ENCODE results near the gene NDST1.

The NDST1 gene

DNA sequence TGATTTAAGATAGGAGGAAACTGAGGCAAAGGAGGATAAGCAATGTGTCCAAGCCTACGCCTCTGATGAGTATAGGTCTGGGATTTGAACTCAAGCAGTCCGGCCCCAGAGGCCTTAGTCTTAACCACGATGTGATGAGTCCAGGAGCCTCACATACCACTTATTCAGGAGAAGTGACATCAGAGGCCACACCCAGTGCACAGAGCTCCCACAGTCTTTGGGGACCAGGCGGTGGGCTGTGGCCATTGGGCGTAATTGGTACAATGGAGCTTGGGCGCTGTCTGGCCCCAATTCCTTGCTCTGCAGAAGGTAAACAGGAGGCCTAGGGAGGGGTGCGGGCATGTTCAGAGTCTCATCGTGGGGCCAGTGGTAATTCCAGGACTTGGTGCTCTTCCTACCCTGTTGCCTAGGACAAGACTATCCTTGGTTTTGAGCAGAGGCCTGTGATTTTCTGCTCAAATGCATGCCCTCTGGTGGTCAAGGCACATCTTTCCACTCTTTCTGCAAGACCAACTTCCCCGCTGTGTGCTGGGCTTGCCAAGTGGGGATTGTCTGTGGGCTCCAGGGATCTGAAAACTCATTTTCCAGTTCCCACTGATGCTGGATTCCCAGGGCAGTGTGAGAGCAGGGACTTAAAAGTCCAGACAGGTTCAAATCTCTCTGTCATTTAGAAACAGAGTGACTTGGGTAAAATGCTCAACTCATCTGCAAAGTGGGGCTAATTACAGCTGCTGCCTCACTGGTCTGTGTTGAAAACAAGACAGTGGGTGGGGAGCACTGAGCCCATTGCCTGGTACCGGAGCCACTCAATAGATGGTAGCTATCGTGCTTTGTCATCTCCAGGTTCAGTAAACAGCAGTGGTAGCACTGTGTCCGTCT lies 15.8 kb downstream of the NDST1 start:
- H3K9me3 ChIP-seq (ENCODE audit: insufficient read depth, low read length): no peaks in the 10 kb centered on the region
- no peak overlapping the region for H3K4me2 ChIP-seq (ENCODE audit: low read depth, low read length, poor library complexity, severe bottlenecking)
- TF ChIP-seq, protein P1, sequence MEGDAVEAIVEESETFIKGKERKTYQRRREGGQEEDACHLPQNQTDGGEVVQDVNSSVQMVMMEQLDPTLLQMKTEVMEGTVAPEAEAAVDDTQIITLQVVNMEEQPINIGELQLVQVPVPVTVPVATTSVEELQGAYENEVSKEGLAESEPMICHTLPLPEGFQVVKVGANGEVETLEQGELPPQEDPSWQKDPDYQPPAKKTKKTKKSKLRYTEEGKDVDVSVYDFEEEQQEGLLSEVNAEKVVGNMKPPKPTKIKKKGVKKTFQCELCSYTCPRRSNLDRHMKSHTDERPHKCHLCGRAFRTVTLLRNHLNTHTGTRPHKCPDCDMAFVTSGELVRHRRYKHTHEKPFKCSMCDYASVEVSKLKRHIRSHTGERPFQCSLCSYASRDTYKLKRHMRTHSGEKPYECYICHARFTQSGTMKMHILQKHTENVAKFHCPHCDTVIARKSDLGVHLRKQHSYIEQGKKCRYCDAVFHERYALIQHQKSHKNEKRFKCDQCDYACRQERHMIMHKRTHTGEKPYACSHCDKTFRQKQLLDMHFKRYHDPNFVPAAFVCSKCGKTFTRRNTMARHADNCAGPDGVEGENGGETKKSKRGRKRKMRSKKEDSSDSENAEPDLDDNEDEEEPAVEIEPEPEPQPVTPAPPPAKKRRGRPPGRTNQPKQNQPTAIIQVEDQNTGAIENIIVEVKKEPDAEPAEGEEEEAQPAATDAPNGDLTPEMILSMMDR (IDR thresholded peaks at IDR 0.05; ENCODE audit: insufficient read depth, low read length, poor library complexity, severe bottlenecking): peak; percentile 41
- TF ChIP-seq EZH2phosphoT487 (conservative IDR thresholded peaks at IDR 0.05; ENCODE audit: low read length): no peak
- H3F3A ChIP-seq (ENCODE audit: insufficient read depth): no peaks in the 10 kb centered on the region
- H3K36me3 ChIP-seq (ENCODE audit: low read length): no peaks in the 10 kb centered on the region
- no peaks in the 10 kb centered on the region for H4K20me1 ChIP-seq (ENCODE audit: low read depth, low read length)
- H3K9me2 ChIP-seq (replicated peaks; ENCODE audit: insufficient read depth, low read length): no peaks in the 10 kb centered on the region
- no peak overlapping the region for H3K27ac ChIP-seq (ENCODE audit: low read depth, low read length)
- H3K79me2 ChIP-seq (ENCODE audit: insufficient read depth, low read length): no peaks in the 10 kb centered on the region
- H3K9ac ChIP-seq (ENCODE audit: low read length): no peak overlapping the region
- H2AFZ ChIP-seq (ENCODE audit: low read depth, low read length, severe bottlenecking): no peak overlapping the region
- H3K4me3 ChIP-seq (ENCODE audit: insufficient read depth, low read length, poor library complexity, severe bottlenecking): no peak overlapping the region
- no peaks in the 10 kb centered on the region for H3K27me3 ChIP-seq (ENCODE audit: low read length)

DNA sequence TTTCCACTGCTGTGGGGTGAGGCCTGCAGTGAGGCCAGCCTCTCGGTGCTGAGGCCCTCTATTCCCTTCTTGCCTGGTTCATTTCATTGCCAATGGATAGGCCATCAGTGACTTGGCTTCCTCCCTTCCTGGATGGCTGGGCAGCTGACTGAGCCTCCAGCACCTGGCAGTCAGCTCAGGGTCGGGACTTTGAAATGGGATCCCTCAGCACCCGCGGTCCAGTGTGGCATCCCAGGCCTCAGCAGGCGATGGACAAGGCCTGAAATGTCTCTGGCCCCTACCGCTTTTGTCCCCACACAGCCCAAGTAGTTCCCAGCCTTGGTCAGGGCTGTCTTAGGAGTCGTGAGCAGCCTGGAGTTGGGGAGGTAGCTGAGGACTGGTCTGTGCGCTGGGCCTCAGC lies 17.2 kb downstream of the NDST1 start:
- Histone ChIP-seq H3K9me2 (replicated peaks; ENCODE audit: insufficient read depth, low read length) (no peaks in the 10 kb centered on the region), H3K4me2 (ENCODE audit: low read depth, low read length, poor library complexity, severe bottlenecking) (no peak overlapping the region), H3K79me2 (ENCODE audit: insufficient read depth, low read length) (no peaks in the 10 kb centered on the region), H3K9me3 (ENCODE audit: insufficient read depth, low read length) (no peaks in the 10 kb centered on the region), H3K9ac (ENCODE audit: low read length) (no peak overlapping the region), H3K4me3 (ENCODE audit: insufficient read depth, low read length, poor library complexity, severe bottlenecking) (no peak overlapping the region), H4K20me1 (ENCODE audit: low read depth, low read length) (no peaks in the 10 kb centered on the region), H3K27me3 (ENCODE audit: low read length) (no peaks in the 10 kb centered on the region), H3K27ac (ENCODE audit: low read depth, low read length) (no peak overlapping the region), H3F3A (ENCODE audit: insufficient read depth) (no peaks in the 10 kb centered on the region), H2AFZ (ENCODE audit: low read depth, low read length, severe bottlenecking) (no peak overlapping the region), H3K36me3 (ENCODE audit: low read length) (no peaks in the 10 kb centered on the region)
- TF ChIP-seq EZH2phosphoT487 (conservative IDR thresholded peaks at IDR 0.05; ENCODE audit: low read length): no peak
- TF ChIP-seq, protein P1 (IDR thresholded peaks at IDR 0.05; ENCODE audit: insufficient read depth, low read length, poor library complexity, severe bottlenecking): no peak

DNA sequence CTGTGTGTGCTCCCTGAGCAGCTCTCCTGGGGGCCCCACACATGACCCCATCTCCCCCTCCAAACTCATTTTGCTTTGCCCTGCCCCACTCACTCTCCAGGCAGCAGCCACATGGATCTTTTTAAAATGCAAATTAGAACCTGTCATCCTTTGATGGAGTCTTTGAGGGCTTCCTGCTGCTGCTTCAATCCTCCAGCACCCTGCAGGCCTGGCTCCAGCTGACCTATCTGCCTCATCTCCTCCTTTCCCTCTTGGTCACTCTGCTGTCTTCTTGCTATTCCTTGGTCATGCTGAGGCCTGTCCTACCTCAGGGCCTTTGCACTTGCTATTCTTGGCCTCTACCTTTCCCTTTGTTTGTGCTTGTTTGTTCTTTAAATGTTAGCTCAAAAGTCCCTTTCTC lies 17.9 kb downstream of the NDST1 start:
- no peaks in the 10 kb centered on the region for H3K36me3 ChIP-seq (ENCODE audit: low read length)
- H3K9me2 ChIP-seq (replicated peaks; ENCODE audit: insufficient read depth, low read length): no peaks in the 10 kb centered on the region
- H3K4me2 ChIP-seq (ENCODE audit: low read depth, low read length, poor library complexity, severe bottlenecking): no peak overlapping the region
- H2AFZ ChIP-seq (ENCODE audit: low read depth, low read length, severe bottlenecking): no peak overlapping the region
- H3K27me3 ChIP-seq (ENCODE audit: low read length): no peaks in the 10 kb centered on the region
- no peak overlapping the region for H3K27ac ChIP-seq (ENCODE audit: low read depth, low read length)
- H3F3A ChIP-seq (ENCODE audit: insufficient read depth): no peaks in the 10 kb centered on the region
- TF ChIP-seq, protein P1 (IDR thresholded peaks at IDR 0.05; ENCODE audit: insufficient read depth, low read length, poor library complexity, severe bottlenecking): no peak
- no peak for TF ChIP-seq EZH2phosphoT487 (conservative IDR thresholded peaks at IDR 0.05; ENCODE audit: low read length)
- H3K9me3 ChIP-seq (ENCODE audit: insufficient read depth, low read length): no peaks in the 10 kb centered on the region
- no peak overlapping the region for H3K4me3 ChIP-seq (ENCODE audit: insufficient read depth, low read length, poor library complexity, severe bottlenecking)
- no peak overlapping the region for H3K9ac ChIP-seq (ENCODE audit: low read length)
- no peaks in the 10 kb centered on the region for H4K20me1 ChIP-seq (ENCODE audit: low read depth, low read length)
- no peaks in the 10 kb centered on the region for H3K79me2 ChIP-seq (ENCODE audit: insufficient read depth, low read length)
